Fibroblast of skin of right biceps (primary cell): ENCODE results near the gene STARD3.
A peak's percentile ranks its signal among the peaks of the same experiment; 100 is the strongest.

Experiments used
- DNase-seq: peaks from one replicate; pipeline ENCODE4 v3.0.0-alpha.2; 2013

STARD3 gene

DNA sequence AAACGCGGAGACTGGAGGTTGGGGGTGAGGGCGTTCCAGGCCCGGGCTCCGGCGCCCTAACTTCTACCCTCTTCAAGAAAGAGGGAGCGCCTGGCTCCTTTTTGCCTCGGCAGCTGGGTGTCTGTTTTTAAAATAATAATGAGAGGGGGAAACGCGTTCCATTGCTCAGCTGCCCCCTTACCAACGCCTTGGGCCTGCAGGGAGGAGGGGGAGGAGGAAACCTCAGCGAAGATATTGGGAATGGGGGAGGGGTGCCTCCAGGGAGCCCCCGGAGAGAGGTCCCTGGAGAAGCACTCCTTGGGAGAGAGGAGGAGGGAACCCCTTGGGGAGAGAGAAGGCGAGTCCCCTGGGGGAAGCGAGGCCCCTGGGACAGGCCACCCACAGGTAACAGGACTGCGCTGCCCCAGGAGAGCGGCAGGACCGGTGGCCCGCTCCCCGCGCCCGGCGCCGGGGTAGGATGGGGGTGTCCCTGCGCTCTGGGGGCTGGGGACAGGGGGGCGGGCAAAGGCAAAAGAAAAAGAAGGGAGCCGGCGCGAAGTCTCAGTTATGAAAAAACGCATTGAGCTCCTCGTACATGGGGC lies 31.9 kb upstream of the STARD3 start:
- no peak for DNase-seq

DNA sequence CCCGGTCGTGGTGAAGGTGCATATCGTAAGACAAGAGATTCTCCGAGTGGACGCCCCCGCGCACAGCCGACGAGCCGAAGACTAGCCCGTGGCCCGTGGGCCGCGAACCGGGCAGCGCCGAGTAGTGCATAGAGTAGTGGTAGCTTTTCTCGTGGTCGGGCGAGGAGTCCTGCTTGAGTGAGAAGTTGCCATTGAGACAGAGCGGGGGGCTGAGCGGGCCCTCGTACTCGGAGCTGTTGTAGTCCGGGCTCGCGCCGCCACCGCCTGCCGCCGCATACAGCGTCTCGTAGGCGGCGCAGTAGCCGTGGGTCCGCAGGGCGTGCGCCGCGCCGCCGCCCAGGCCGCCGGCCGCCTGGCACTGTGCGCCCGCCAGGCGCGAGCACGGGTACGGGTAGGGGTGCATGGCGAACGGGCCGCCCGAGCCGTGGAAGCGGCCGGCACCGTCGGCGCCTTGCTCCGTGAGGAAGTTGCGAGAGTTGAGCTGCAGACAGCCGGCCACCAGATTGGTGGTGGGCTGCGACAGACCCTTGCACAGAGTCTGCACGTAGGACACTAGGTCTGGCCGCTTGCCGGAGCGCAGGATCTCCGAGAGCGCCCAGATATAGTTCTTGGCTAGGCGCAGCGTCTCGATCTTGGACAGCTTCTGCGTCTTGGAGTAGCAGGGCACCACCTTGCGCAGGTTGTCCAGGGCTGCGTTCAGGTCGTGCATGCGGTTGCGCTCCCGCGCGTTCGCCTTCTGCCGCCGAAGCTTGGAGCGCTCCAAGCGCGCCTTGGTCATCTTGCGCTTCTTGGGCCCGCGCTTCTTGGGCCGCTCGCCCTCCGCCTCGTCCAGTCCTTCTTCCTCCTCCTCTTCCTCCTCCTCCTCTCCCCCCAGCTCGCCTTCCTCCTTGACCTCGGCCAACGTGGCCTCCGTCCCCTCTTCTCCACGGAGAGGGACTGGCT lies 31.2 kb upstream of the STARD3 start:
- DNase-seq: no peak

DNA sequence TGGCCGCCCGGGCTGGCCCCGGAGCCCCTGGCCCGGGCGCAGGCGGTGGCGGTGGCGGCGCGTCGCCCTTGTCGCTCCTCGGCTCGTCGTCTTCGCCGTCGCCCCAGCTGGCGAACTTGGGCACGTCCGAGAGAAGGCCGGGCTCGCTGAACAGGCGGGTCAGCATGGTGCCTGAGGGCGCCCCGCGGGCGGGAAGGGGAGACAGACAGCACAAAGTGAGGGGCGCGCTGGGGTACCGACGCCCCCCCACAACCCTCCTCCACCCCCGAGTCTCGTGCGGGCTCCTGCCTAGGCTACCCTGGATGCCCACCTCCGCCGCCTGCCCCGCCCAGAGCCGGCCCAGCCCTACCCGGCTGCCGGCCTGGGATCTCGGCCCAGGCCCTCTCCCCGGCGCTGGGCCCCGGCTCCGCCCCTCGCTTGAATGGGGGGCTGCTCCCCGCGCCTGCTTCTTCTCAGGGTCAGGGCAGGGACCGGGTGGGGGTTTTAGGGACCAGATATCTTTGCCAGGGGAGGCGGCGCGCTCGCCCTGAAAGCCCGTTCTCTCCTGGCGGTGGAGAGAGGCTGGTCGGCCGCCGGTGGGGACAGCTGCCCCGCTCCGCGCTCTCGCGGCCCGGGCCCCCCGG lies 30.4 kb upstream of the STARD3 start:
- DNase-seq: no peak

DNA sequence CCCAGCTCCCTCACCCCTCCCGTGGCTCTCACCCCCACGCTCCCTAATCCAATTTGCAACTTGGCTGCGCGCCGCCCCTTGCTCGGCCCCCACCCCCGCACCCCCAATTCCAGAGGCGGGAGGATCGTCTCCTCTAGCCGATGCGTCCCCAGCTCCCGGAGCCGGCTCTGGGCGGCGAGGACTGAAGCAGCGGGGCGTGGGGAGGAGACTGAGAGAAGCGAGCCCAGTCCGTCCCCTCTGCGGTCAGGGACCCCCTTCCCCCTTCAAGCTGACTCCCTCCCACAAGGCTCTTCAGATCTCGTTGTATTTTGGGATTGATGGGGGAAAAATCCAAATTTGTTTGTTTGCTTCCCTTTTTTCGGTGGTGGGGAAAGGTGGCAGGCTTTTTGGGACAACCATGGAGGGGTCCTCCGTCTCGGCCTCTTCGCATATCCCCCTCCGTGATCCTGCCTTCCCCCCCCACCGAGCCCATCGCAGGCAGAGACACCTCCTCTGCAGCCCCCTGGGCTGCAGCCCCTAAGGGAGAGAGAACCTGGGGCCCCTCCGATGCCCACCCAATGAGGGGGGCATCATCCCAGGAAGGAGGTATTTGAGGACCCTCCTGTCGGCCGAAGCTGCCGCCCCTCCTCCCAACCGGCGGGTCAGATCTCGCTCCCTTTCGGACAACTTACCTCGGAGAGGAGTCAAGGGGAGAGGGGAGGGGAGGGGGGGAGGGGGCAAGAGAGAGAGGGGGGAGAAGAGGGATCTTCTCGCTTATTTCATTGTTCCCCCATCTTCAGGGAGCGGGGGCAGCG lies 29.7 kb upstream of the STARD3 start:
- no peak for DNase-seq

DNA sequence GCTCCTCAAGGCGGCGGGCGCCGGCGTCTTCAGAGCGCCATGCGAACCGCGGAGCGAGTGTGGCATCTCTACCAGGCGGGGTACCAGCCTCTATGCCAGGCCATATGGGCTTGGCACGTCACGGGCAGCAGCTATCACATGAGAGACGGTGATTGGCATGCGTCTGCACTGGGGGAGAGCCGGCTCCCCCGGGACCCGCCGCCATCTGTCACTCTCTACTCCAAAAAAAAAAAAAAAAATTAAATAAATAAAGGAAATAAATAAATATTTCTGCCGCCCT lies 29.2 kb upstream of the STARD3 start, which contains the start of gene NEUROD2:
NEUROD2 (minus strand) TSS at position 70 of the 280 bp plus-strand sequence. CDS start 1,321 bp downstream, outside the sequence.
- DNase-seq: no peak

DNA sequence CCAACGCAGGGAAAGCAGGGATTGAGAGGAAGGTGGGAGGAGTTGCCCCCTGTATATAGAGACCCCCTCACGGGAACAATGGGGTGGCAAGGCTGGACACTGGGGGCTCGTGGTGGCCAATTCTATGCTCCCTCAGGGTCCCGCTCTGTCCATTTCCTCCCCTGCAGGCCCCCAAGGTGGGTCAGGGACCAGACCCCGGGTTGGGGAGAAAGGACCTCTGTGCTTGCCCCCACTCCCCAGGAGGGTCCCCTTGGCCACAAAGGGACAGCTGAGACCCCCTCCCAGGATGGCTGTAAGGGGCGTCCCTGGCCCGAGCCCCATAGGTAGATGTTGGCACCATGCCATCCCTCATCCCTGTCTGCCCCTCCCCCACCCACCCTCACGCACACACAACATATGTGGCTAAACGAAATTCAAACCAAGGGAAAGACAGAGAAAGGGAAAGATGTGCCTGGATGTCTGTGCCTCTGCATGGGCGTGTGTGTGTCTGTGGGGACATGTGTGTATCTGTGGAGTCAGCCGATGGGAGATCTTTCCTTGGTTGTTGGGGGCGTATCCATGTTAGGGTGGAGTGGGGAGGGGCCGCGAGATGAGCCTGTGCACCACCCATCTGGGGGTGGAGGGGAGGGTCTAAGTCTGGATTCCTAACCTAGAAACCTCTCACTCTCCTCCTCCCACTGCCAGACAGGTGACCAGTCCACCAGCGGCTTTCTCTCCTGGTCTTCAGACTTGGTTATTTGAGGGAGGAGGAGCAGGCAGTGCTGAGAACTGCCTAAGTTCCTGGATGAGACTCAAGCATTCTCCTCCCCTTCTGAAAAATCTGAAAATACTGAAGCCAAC lies 28.6 kb upstream of the STARD3 start:
- DNase-seq: no peak

DNA sequence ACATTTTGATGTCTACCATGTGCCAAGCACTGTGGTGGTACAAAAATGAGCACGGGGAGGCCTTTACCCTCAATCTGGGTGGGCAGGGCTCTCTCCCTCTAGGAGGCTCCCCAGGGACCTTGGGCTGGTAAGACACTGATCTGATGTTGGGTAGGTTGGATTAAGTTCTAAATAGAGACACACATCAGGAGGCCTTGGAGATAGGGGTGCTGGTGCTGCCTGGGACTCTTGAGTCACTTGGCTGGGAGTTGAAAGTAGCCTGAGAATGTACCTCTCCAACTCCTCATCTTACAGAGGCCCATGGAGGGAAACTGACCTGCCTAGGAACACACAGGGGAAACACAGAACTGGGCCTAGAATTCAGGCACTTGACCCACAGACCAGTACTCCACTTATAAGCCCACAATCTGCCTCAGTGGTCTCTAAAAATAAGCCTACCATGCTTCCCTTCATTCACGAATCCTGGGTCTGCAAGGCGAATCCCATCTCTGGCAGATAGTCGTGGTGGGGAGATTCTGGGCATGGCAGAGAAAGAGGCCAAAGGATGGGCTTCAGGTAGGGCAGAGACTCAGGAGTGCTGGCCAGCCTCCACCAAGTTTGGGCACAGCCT lies 27.4 kb upstream of the STARD3 start:
- no peak for DNase-seq

DNA sequence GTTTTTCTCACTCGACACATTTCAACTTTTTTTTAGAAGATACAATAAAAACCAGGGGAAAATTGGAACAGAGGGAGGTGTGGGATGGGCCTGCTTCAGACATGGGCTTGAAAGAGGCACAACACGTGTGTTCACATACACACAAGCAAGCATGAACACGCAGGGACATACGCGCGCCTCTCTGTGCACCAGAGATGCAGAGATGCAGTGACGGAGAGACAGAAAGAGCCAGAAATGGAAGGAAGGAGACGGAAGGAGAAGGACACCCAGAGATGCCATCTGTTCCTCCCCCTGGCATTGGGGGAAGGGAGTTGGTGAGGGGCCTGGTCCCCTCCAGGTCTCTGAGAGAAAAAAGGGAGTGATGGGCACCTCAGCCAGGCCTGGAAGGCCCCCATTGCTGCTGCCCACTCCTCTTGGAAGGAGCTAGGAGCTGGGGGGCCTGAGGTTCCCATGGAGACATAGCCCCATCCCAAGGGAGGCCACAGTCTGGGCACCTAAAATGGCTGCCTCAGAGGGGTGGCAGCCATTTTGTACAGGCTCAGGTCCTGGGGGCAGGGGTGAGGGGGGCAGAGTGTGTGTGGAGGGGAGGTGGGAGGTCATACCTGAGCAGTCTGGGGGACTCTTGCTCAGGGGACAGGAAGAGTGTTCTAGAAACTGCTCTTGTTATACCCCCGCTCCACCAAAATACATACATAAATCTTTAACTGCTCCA lies 25.4 kb upstream of the STARD3 start:
- DNase-seq: no peak

DNA sequence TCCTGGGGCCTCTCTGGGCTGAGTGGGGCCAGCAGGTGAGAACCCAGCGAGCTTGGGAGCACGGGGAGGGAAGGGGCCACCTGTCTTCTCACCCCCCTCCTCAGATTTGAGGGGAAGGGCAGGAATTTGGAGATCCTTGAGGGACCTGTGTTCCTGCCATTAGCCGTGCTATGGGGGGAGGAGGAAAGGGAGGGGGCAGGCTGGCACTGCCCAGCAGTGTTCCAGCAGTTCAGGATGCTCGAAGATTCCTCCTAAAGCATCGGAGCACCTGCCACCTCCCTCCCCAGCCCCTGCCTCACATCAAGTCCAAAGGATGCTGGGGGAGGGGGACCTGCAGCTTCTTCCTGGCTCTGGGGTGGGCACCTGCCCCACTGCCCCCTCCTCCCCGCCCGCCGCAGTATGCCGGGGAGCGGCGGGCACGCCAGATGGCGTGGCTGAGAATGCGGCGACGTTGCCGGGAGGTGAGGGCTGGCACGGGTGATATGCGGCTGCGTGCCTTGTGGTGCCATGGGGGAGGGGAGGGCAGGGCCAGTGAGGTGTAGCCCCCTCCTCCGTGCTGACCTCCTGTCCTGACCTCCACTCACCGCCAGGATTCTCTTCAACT lies 24.6 kb upstream of the STARD3 start:
- no peak for DNase-seq

DNA sequence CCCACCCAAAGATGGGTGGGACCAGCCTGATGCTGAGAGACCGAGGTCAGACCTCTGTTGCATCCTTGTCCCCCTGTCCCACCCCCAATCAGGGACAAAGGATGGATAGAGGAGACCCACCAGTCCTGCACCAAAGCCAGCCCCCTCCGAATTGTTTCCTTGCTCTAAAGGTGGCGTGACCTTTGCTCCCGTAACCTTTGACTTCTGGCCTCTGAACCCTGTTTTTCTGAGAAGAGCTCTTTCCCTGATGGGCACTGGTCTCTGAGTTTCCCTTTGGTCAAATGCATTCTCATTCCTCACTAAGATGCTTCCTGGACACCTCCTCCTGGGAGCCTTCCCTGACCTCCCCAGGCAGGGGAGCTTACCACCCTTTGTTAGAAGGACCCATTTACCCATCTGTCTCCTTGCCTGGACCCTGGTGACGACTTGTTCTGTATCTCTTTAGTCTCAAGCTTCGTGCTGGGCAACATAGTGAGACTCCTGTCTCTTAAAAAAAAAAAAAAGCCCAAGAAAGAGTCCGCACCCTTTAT lies 23.9 kb upstream of the STARD3 start:
- DNase-seq: no peak

DNA sequence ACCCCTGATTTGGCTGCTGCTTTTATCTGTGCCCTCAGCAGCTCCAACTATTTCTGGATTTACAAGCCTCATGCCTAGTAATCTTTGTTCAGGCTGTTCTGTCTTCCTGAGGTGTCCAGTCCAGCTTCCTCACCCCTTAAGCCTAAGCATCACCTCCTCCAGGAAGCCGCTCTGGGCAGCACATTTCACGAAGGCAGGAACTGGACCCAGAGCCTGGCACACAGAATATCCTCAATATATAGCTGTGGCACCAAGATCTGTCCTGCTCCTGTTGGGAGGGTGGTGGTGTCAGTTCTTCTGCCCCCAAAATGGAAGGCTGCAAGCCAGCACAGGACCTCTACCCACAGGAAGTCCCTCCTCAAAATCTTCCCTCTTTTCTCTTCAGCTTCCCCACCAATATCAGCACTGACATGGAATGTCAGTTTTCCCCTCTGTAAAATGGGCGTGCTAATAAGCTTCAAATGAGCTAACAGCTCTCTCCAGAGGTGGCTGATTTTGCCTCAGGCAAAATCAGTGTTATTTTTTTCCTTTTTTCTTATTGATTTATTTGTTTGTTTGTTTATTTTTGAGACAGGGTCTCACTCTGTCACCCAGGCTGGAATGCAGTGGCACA lies 22.3 kb upstream of the STARD3 start:
- no peak for DNase-seq

DNA sequence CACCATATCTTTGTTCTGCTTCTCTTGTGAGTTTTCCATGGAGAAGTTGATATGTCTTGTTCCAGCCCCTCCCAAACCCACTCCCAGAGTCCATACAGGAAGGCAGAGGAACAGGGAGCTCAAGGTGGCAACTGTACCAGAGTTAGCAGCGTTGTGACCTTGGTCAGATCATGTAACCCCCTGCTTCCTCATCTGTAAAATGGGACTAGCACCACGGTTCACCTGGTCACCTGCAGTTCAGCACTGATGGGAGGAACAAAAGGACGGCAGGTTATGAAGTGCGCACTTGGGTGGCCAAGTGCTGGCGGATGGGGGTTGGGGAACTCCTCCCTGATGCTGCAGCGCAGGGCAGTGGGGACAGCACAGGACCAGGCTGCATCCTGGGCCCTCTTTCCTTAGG lies 21.5 kb upstream of the STARD3 start:
- no peak for DNase-seq

DNA sequence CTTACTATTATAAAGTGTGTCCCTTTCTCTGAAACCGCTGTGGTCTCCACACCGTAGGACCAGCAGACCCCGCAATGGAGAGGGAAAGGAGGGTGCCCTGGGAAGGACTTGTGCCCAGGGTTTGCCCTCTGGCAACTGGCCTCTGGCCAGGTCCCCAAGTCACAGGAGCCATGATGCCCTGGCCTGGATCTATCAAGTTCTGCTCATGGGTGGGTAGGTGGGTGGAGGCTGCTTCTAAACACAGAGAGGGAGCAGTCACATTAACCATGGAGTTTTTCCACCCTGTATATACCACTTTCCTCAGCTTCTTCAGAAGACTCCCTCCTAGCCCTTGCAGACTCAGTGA lies 19.9 kb upstream of the STARD3 start:
- DNase-seq: no peak

DNA sequence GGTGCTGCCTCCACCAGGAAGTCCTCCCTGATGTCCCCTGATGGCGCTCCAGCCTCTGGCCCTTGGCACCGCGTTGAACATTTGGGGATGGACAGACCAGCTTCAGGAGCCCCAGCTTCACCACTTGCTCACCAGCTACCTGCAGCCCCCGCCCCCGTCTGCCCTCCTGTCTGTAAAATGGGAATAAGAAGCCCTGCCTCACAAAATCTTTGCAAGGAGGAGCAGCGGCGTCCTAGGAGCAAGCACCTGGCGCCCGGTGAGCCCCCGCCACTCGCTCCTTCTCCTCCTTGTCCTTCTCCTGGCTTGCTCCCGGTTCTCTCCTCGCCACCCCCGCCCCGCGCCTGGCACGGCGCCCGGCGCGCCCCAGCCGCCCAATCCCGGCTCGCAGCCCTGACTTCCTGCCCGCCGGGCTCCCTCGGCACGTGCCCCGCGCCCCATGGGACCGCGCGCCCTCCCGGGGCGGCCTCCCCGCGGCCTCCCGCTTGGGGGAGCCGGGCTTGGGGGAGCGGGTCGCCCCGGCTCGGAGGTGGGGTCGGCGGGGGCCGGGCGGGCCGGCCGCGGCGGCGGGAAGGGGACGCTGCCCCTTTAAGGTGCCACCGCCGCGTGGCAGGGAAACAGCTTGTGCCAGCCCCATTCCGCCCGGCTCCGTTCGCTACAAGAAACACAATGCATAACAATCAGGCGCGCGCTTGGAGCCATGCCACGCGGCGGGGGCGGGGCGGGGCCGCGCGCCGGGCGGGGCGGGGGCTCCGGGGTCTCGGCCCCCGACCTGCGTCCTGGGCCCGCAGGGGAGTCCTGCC lies 19.3 kb upstream of the STARD3 start:
- DNase-seq: peak; percentile 58

DNA sequence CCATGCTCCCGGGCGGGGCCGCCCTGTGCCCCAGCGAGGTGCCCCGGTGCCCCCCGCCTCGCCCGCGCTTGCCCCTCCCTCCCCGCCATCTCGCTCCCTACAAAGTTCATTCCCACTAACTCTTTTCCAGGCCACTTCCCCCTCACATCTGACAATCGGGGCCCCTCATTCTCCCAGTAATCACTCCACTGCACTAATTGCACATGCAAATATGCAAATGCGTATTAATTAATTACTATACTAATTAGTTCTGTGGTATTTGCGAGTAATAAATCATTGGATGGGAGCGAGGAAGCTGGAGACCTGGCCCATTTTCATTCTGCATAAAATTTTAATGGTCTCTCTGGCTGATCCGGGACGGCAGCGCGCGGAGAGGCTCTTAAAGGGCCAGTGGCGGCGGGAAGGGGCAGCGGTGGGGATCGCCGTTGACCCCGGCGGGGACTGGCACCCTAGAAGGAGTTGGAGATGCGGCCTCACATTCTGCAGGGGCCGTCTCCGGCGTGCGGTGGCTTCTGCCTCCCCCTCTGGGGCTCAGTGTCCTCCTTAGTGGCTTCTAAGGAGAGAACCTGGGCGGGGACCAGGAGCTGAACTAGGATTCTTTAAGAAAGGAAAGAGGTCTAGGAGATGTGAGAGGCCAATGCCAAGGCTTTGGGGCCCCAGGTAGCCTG lies 18.6 kb upstream of the STARD3 start:
- no peak for DNase-seq

DNA sequence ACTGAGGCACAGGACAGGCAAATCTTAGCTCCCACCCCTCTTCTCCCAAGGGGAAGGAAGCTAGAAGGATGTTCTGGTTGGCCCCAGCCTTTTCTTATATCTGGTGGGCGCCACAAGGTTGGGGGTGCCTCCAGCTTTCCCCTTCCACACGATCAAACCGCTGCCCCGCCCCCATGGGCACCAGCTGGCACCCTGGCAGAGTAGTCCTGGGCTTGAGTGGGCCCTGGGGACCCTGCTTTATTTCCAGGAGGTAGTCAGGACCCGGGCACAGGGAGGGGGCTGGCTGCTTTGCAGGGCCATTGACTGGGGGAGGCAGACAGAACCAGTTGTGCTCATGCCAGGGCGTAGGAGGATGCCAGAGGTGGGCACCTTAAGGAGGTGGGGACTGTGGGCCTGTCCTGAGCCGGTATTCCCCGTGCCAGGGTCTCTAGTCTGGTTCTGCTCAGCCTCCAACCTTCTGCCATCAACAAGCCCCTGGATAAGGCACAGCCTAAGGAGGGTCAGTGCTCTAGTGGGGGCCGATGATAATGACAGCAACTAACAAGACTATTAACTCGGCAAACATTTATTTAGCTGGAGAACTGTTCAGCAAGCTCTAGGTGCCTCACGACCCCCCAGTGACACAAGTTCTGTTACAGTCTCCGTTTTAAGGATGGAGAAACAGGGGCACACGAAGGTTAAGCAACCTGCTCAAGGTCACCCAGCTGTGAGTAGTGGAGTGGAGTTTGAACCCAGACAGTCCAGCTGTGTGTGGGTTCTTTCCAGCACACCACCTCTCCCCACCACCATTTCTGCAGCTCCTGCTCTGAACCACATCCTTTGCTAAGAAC lies 17.8 kb upstream of the STARD3 start:
- DNase-seq: no peak

DNA sequence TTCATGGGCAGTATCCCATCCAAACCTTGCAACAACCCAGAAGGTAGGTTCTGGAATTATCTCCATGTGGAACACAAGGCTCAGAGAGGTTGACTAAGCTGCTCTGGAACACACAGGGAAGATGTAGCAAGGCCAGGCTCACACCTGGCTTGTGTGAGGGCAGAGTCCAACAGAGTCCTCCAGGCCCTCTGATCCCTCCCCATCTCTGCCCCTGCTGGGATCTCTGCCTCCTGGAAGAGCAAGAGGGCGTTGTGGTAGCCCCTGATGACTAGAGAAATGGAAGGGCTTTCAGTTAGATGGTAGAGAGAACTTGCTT lies 17.2 kb upstream of the STARD3 start:
- DNase-seq: no peak
